Measurements from ENCODE around the gene SHANK3. TPM values are rescaled to one million over a fixed set of nuclear protein-coding genes. Genes with fewer than 3 reads are reported as not detected.
"Not testable (repeated sequence)": the region's sequence is repeated elsewhere in the genome, so short reads cannot be mapped to it uniquely, and the experiment has no call there.

Gene SHANK3
- total RNA-seq, 1 donor from 2014 or later = 223 TPM

DNA sequence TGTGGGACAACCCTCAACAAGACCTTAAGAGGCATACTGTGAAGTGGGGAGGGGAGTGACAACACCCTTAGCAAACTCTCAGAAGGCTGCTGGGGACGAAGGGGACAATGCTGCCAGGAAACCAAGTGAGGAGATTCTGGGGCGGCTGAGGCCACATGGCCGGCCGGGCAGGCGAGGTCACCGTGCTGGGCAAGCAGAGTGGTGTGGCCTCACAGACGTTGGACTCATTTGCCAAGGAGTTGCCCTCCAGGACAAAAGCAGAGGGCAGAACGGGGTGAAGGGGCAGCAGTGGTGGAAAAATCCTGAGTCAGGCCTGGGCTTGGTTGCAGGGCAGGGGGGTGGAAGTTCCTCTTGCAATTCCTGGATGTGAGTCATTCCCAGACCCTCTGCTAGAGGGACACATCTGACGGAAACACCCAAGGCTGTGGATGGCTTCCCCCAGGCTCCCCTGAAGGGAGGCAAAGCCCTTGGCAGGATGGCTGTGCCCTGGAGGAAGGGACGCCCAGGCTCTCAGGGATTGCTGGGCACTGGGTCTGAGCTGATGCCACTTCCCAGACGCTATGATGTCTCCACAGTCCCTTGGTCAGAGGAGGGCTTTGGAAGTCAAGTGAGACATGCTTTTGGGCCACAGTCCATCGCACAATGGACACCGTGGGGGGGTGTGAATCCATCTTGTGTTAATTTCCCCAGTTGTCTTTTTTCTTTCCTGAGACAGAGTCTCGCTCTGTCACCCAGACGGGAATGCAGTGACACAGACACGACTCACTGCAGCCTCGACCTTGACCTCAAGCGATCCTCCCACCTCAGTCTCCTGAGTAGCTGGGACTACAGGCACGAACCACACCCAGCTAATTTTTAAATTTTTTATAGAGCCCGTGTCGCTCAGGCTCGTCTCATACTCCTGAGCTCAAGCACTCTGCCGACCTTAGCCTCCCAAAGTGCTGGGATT is 16.2 kb upstream of the SHANK3 start:
- Mint-ChIP-seq H3K4me1 (ENCODE audit: unreplicated experiment) (peaks cover 18% of the 10 kb centered on the region), H3K27ac (ENCODE audit: unreplicated experiment) (no peak overlapping the region), H3K36me3 (ENCODE audit: low read depth, unreplicated experiment) (peaks cover 7% of the 10 kb centered on the region), H3K27me3 (ENCODE audit: unreplicated experiment) (peaks cover 8% of the 10 kb centered on the region), H3K4me3 (ENCODE audit: unreplicated experiment) (no peak overlapping the region), H3K9me3 (ENCODE audit: unreplicated experiment) (peaks cover 4% of the 10 kb centered on the region)
- TF ChIP-seq, protein P1, sequence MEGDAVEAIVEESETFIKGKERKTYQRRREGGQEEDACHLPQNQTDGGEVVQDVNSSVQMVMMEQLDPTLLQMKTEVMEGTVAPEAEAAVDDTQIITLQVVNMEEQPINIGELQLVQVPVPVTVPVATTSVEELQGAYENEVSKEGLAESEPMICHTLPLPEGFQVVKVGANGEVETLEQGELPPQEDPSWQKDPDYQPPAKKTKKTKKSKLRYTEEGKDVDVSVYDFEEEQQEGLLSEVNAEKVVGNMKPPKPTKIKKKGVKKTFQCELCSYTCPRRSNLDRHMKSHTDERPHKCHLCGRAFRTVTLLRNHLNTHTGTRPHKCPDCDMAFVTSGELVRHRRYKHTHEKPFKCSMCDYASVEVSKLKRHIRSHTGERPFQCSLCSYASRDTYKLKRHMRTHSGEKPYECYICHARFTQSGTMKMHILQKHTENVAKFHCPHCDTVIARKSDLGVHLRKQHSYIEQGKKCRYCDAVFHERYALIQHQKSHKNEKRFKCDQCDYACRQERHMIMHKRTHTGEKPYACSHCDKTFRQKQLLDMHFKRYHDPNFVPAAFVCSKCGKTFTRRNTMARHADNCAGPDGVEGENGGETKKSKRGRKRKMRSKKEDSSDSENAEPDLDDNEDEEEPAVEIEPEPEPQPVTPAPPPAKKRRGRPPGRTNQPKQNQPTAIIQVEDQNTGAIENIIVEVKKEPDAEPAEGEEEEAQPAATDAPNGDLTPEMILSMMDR (IDR thresholded peaks at IDR 0.05; ENCODE audit: unreplicated experiment) = no peak
- no peak for DNase-seq (ENCODE audit: low spot score)

DNA sequence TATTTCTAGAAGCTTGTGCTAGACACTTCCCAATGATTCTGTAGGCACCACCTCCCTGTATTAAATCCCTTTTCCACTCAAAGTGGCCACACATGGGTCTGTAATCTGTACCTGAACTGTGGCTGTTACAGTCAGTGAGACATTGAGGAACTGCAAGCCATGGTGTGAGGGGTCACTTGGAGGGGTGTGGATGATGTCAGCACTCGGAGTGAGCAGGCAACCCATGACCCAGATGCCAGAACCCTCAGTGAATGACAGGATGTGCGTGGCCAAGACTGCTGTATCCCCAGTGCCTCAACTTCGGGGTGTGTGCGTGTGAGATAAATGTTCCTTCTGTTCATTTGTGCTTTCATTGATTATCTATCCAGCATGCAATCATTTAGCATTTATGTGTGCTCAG is 14.7 kb upstream of the SHANK3 start:
- no peak overlapping the region for H3K4me3 Mint-ChIP-seq (ENCODE audit: unreplicated experiment)
- H3K4me1 Mint-ChIP-seq (ENCODE audit: unreplicated experiment) = peaks cover 18% of the 10 kb centered on the region
- H3K9me3 Mint-ChIP-seq (ENCODE audit: unreplicated experiment) = no peaks in the 10 kb centered on the region
- H3K36me3 Mint-ChIP-seq (ENCODE audit: low read depth, unreplicated experiment) = peaks cover 2% of the 10 kb centered on the region
- no peak overlapping the region for H3K27ac Mint-ChIP-seq (ENCODE audit: unreplicated experiment)
- TF ChIP-seq, protein P1 (IDR thresholded peaks at IDR 0.05; ENCODE audit: unreplicated experiment) = no peak
- no peak for DNase-seq (ENCODE audit: low spot score)
- H3K27me3 Mint-ChIP-seq (ENCODE audit: unreplicated experiment) = peaks cover 7% of the 10 kb centered on the region

DNA sequence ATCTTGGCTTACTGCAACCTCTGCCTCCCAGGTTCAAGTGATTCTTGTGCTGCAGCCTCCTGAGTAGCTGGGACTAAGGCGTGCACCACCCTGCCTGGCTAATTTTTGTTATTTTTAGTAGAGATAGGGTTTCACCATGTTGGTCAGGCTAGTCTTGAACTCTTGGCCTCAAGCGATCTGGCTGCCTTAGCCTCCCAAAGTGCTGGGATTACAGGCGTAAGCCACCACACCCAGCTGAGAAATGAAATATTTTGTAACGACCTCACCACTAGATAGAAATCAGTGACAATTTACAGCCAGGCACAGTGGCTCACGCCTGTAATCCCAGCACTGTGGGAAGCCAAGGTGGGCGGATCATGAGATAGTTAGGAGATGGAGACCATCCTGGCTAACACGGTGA is 12.9 kb upstream of the SHANK3 start:
- H3K4me3 Mint-ChIP-seq (ENCODE audit: unreplicated experiment); H3K36me3 Mint-ChIP-seq (ENCODE audit: low read depth, unreplicated experiment); H3K27me3 Mint-ChIP-seq (ENCODE audit: unreplicated experiment); H3K27ac Mint-ChIP-seq (ENCODE audit: unreplicated experiment); H3K9me3 Mint-ChIP-seq (ENCODE audit: unreplicated experiment); DNase-seq (ENCODE audit: low spot score): not testable (repeated sequence)
- peaks cover 18% of the 10 kb centered on the region for H3K4me1 Mint-ChIP-seq (ENCODE audit: unreplicated experiment)

DNA sequence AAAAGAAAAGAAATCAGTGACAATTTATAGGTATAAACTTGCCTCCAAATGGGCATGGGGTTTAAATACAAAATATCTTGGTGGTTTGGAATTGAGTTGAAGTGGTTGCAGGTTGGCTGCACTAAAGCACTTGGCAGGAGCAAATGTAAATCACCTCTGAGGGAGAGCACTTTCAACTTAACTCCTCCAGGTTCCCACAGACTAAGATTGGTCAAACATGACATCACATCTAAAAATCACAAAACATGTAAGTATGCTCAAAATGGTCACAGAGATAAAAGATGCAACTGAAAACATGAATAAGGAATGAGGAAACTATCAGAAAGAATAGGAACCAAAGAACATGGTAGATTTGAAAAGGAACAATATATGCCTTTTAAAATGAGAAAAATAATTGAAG is 12.3 kb upstream of the SHANK3 start:
- TF ChIP-seq, protein P1 (IDR thresholded peaks at IDR 0.05; ENCODE audit: unreplicated experiment) = no peak
- H3K4me3 Mint-ChIP-seq (ENCODE audit: unreplicated experiment) = no peak overlapping the region

DNA sequence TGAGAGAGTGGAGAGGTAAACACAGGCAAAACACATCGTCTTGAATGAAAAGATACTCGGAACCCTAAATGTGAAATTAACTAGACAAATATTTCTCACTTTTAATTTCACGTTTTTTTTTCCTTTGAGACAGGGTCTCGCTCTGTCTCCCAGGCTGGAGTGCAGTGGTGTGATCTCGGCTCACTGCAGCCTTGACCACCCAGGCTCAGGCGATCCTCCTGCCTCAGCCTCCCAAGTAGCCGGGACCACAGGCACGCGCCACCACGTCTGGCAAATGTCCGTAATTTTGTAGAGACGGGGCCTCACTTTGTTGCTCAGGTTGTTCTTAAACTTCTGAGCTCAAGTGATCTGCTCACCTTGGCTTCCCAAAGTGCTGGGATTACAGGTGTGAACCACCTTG is 7.4 kb upstream of the SHANK3 start:
- Mint-ChIP-seq H3K4me3 (ENCODE audit: unreplicated experiment) (no peak overlapping the region), H3K4me1 (ENCODE audit: unreplicated experiment) (peaks cover 3% of the 10 kb centered on the region), H3K36me3 (ENCODE audit: low read depth, unreplicated experiment) (no peaks in the 10 kb centered on the region), H3K27ac (ENCODE audit: unreplicated experiment) (no peak overlapping the region), H3K27me3 (ENCODE audit: unreplicated experiment) (peaks cover 4% of the 10 kb centered on the region), H3K9me3 (ENCODE audit: unreplicated experiment) (no peaks in the 10 kb centered on the region)
- no peak for DNase-seq (ENCODE audit: low spot score)
- TF ChIP-seq, protein P1 (IDR thresholded peaks at IDR 0.05; ENCODE audit: unreplicated experiment) = no peak

More for the DNA sequence above, 12.3 kb upstream of the SHANK3 start:
- Mint-ChIP-seq H3K36me3 (ENCODE audit: low read depth, unreplicated experiment) (no peaks in the 10 kb centered on the region), H3K4me1 (ENCODE audit: unreplicated experiment) (peaks cover 18% of the 10 kb centered on the region), H3K27me3 (ENCODE audit: unreplicated experiment) (peaks cover 4% of the 10 kb centered on the region), H3K9me3 (ENCODE audit: unreplicated experiment) (no peaks in the 10 kb centered on the region), H3K27ac (ENCODE audit: unreplicated experiment) (no peak overlapping the region)
- no peak for DNase-seq (ENCODE audit: low spot score)
